Activated CD8-positive, alpha-beta memory T cell treated with anti-CD3 and anti-CD28 coated beads, Interleukin-2, amount 50 U/mL, for 4 hours (primary cell): Measurements from ENCODE around the gene TRAPPC4.
"Not testable (repeated sequence)": the region's sequence is repeated elsewhere in the genome, so short reads cannot be mapped to it uniquely, and the experiment has no call there.

Experiments
- DNase-seq: peaks from one replicate; pipeline ENCODE4 v3.0.0-alpha.2; 2020

TRAPPC4 gene

DNA sequence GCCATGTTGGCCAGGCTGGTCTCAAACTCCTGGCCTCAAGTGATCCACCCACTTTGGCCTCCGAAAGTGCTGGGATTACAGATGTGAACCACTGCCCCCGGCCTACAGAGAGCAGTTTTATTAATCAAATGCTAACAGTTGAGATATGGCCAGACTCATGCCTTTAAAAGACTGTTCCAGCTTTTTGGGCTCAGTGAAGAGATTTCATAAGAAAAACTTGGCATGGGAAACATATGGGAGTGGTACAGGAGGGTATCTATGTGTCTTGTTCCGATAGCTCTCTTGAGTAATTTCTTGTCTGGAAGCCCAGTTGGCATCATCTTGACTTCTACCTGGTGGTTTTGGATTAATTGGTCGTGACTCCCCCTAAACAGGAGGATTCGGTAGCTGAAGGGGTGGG, 20.3 kb downstream of the TRAPPC4 start:
- DNase-seq = no peak

DNA sequence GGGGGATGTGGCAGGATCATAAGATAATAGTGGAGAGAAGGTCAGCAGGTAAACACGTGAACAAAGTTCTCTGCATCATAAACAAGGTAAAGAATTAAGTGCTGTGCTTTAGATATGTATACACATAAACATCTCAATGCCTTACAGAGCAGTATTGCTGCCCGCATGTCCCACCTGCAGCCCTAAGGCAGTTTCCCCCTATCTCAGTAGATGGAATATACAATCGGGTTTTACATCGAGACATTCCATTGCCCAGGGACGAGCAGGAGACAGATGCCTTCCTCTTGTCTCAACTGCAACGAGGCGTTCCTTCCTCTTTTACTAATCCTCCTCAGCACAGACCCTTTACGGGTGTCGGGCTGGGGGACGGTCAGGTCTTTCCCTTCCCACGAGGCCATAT, 20.9 kb downstream of the TRAPPC4 start:
- DNase-seq = not testable (repeated sequence)

DNA sequence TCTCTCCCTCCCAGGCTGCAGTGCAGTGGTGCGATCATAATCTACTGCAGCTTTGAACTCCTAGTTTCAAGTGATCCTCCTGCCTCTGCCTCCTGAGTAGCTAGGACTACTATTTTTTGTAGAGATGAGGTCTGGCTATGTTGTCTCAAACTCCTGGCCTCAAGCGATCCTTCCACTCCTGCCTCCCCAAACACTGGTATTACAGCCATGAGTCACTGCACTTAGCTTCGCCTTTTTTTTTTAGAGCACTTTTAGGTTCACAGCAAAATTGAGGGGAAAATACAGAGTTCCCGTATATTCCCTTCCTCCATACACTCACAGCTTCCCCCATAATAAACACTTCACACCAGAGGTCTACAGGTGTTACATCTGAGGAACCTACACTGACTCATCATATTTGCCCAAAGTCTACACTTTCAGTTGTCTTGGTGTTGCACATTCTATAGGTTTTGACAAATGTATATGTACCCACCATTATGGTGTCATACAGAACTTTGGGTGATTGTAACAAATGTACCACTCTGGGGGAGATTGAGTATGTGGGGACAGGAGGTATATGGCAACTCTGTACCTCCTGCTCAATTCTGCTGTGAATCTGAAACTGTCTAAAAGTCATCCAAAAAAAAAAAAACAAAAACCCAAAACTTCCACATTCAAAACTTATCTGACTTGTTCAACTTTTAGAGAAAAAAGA, 23.4 kb downstream of the TRAPPC4 start:
- DNase-seq = no peak

DNA sequence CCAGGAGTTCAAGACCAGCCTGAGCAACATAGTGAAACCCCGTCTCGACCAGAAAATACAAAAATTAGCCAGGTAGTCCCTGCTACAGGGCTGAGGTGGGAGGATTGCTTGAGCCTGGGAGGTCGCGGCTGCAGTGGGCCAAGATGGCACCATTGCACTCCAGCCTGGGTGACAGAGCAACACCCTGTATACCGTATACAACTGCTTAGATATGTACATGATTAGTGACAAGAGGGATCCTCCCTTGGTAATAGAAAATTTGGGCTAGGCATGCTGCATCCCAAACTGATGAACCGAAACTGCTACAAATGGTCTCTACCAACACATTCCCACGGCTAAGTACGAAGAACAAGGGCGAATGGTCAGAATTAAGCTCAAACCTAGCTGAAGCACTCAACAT, 24.4 kb downstream of the TRAPPC4 start:
- DNase-seq = no peak

GRCh38 chr11:119044708-119045107, 26.1 kb downstream of the TRAPPC4 start:
- no peak for DNase-seq

GRCh38 chr11:119046489-119046888, 27.9 kb downstream of the TRAPPC4 start:
- no peak for DNase-seq

GRCh38 chr11:119047205-119047604, 28.6 kb downstream of the TRAPPC4 start:
- DNase-seq = no peak

GRCh38 chr11:119048644-119049043, 30.1 kb downstream of the TRAPPC4 start:
- no peak for DNase-seq

- DNase-seq = no peak
These were observed 30.5 kb downstream of the TRAPPC4 start for GRCh38 chr11:119049081-119049480.

GRCh38 chr11:119051440-119052162, 33.0 kb downstream of the TRAPPC4 start:
- no peak for DNase-seq

GRCh38 chr11:119052163-119052814, 33.7 kb downstream of the TRAPPC4 start:
- no peak for DNase-seq

- DNase-seq = no peak
These were observed 35.9 kb downstream of the TRAPPC4 start for GRCh38 chr11:119054418-119054817.

DNA sequence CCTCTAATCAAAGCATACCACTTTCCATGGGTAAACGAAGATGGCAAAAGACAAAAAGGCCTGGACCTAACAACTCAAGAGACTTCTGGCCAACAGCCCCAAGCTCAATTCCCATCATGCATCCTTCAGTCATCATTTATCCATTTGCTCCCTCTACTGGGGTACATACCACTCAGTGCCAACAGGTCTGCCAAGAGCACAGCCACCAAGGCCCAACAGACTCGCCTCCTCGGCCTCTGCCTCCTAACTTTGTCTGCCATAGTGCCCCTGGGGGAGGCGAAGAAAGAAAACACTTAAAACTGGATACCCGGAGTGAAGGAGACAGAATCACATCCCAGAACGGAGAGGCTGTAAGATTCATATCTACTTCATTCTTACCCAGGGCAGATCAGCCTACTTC, 37.3 kb downstream of the TRAPPC4 start:
- DNase-seq = no peak

DNA sequence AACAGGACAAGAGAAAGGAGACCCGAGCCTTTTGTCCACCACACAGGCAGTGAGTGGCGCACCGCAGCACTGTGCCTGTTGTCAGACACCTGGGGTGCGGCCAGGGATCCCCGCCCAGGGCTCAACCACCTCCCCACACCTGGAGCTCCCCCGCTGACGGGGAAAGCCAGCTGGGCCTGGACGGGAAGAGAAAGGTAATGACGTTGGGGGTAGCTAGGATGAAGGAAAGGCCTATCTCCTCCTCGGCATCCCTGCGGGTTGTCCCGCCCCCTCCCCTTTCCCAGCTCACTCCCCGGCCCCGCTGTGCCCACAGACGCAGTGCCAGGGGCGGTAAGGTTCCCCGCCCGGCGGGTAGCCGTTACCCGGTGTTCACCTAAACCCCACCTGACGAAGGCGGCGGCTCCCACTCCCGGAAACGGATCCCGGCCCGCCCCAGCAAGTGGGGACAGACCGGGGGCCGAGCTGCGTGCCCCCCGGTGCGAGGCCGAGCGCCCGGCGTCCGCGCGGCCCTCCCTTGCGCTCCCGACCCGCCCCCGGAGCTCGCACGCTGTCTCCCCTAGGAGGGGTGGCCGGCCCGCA, 37.9 kb downstream of the TRAPPC4 start:
- DNase-seq = peak; percentile 51

GRCh38 chr11:119057000-119057769, 38.6 kb downstream of the TRAPPC4 start, which contains the start of gene HYOU1:
Gene HYOU1, minus strand, starts transcription at chr11:119057205. Its CDS starts 1,045 bp downstream, at chr11:119056160.
- DNase-seq = peak; percentile 99

GRCh38 chr11:119059128-119059527, 40.6 kb downstream of the TRAPPC4 start:
- DNase-seq = not testable (repeated sequence)

DNA sequence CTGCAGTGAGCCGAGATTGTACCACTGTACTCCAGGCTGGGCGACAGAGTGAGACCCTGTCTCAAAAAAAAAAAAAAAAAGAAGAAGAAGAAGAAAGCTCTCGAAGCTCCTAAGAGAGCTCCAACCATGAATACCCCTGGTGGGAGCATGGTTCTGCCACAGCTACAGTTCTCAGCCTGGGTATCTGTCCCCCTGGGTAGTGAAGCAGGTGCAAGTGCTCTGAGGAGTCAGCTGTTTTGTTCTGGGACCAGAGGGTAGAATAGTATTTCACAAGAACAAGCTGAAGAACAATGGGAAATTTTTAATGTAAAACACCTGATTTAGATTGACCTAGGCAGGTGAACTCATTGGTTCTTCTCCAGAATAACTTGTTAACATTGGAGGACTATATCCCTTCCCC, 42.7 kb downstream of the TRAPPC4 start:
- DNase-seq = no peak

DNA sequence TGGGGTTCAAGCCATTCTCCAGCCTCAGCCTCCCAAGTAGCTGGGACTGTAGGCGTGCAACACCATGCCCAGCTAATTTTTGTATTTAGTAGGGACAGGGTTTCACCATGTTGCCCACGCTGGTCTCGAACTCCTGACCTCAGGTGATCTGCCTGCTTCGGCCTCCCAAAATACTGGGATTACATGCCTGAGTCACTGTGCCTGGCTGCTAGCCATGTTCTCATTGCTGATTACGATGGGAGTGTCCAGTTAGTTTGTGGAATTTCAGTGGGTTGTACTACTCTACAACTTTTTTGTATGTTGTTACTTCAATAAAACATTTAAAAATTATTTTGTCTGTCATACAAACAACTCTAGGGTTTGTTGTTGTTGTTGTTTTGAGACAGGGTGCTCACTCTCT, 44.2 kb downstream of the TRAPPC4 start:
- no peak for DNase-seq

- DNase-seq = peak; percentile 34
These were observed 46.8 kb downstream of the TRAPPC4 start for GRCh38 chr11:119065369-119065768.

DNA sequence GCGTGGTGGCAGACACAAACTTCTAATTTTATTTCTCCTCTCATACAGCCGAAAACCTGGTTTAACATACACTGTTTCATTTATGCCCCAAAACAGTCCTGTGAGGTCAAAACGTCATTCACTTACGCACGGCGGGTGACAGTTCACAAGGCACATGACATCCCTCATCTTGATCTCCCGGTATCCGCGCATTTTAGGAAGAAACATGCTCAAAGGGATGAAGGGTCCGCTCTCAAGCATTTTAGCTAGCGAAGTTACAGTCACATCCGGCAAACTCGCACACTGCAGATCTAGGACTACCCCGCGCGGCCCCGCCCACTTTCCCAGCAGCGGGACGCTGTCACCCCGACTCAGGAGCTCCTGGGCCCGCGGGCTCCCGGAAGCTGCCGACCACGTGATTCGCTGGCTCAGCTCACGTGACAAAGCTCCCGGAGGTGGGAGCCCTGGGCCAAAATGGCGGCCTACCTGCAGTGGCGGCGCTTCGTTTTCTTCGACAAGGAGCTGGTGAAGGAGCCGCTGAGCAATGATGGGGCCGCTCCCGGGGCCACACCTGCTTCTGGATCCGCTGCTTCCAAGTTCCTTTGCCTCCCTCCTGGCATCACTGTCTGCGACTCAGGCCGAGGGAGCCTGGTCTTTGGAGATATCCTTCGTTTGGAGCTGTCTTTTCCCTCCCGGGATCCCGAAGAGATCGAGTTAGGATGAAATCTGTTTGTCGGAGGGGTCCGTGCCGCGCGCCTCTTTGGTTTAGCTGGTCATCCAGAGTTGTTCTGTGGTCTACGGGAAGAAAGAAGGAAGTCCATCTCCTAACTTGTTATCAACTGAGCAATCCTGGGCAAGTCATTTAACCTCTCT, 49.0 kb downstream of the TRAPPC4 start, which contains the start of gene VPS11:
Gene VPS11, plus strand, starts transcription at position 448 of the 852 bp plus-strand sequence. Its CDS starts 6 bp downstream, at position 454.
- DNase-seq = peak; percentile 98
